Natural killer cell treated with Interleukin-12 subunit alpha and Interleukin-12 subunit beta and Interleukin-15 and Interleukin-18, amount 100 ng/mL, for 72 hours (primary cell): ENCODE data around the gene ENAH. TPM values are rescaled to one million over a fixed set of nuclear protein-coding genes. Genes with fewer than 3 reads are reported as not detected.
"Not testable (repeated sequence)": the region's sequence is repeated elsewhere in the genome, so short reads cannot be mapped to it uniquely, and the experiment has no call there.

Source experiments
- ATAC-seq, 2 donors: fragments of 150-1000 bp; cut with Tn5 transposase in 1 of 2; sonication (Bioruptor Pico), chemical (Tn5 transposase) in 1 of 2; 2 replicates each; pipeline ENCODE4 v1.10.0; 2021
- DNase-seq: peaks from one replicate; pipeline ENCODE4 v3.0.0; 2022; ENCODE audit warnings: low spot score
- H3K27ac Mint-ChIP-seq, 2 donors: 1 replicate in 1 of 2; 2 replicates in 1 of 2; pipeline ENCODE4 v1.8.0; 2022; ENCODE audit warnings: mixed read lengths in 2 of 2, mild to moderate bottlenecking in 1 of 2, moderate library complexity in 1 of 2
- H3K27me3 Mint-ChIP-seq, 2 donors: 1 replicate in 1 of 2; 2 replicates in 1 of 2; pipeline ENCODE4 v1.8.0; 2022; ENCODE audit warnings: mixed read lengths in 2 of 2
- H3K36me3 Mint-ChIP-seq: one replicate; pipeline ENCODE4 v1.8.0; 2022; ENCODE audit warnings: mixed read lengths
- H3K4me1 Mint-ChIP-seq, 2 donors: 1 replicate in 1 of 2; 2 replicates in 1 of 2; pipeline ENCODE4 v1.8.0; 2022; ENCODE audit warnings: low read depth in 2 of 2, mixed read lengths in 2 of 2, mild to moderate bottlenecking in 1 of 2
- H3K4me3 Mint-ChIP-seq: one replicate; pipeline ENCODE4 v1.8.0; 2022; ENCODE audit warnings: mixed read lengths
- H3K9me3 Mint-ChIP-seq: 2 replicates; pipeline ENCODE4 v1.8.0; 2022; ENCODE audit warnings: mixed read lengths
- total RNA-seq, 2 donors: library from RNA; stranded (reverse); gene quantifications; one replicate each; pipeline ENCODE4 v1.2.3, GENCODE V29; 2022

Gene ENAH
- total RNA-seq, 2 donors from 2014 or later: 0.52 TPM; not detected in 1

- Mint-ChIP-seq H3K4me1 (no peaks in the 10 kb centered on the region), H3K9me3 (no peaks in the 10 kb centered on the region), H3K36me3 (no peaks in the 10 kb centered on the region), H3K4me3 (no peak overlapping the region), H3K27ac (no peak overlapping the region), H3K27me3 (peaks cover 0 to 5% of the 10 kb centered on the region in 2 donors)
- ATAC-seq (no peak), DNase-seq (no peak)
Measured at GRCh38 chr1:225617956-225618355, 35.0 kb downstream of the ENAH start.

GRCh38 chr1:225617479-225617878 lies 35.4 kb downstream of the ENAH start:
- no peak overlapping the region for H3K27ac Mint-ChIP-seq
- no peaks in the 10 kb centered on the region for H3K9me3 Mint-ChIP-seq
- no peaks in the 10 kb centered on the region for H3K36me3 Mint-ChIP-seq

GRCh38 chr1:225615403-225615790 lies 37.5 kb downstream of the ENAH start:
- H3K36me3 Mint-ChIP-seq, DNase-seq, H3K4me3 Mint-ChIP-seq, H3K4me1 Mint-ChIP-seq, H3K27me3 Mint-ChIP-seq, H3K9me3 Mint-ChIP-seq, H3K27ac Mint-ChIP-seq, ATAC-seq: not testable (repeated sequence)

More at GRCh38 chr1:225617479-225617878, 35.4 kb downstream of the ENAH start:
- no peaks in the 10 kb centered on the region for H3K4me1 Mint-ChIP-seq
- peaks cover 0 to 5% of the 10 kb centered on the region in 2 donors for H3K27me3 Mint-ChIP-seq
- no peak overlapping the region for H3K4me3 Mint-ChIP-seq
- ATAC-seq (no peak), DNase-seq (no peak)

- H3K4me1 Mint-ChIP-seq: no peaks in the 10 kb centered on the region
- H3K27me3 Mint-ChIP-seq: no peaks in the 10 kb centered on the region
- H3K9me3 Mint-ChIP-seq: no peaks in the 10 kb centered on the region
- ATAC-seq (no peak), DNase-seq (no peak)
- no peak overlapping the region for H3K4me3 Mint-ChIP-seq
- H3K27ac Mint-ChIP-seq: no peak overlapping the region
- H3K36me3 Mint-ChIP-seq: no peaks in the 10 kb centered on the region
Measured at GRCh38 chr1:225613006-225613405, 39.9 kb downstream of the ENAH start.

GRCh38 chr1:225612287-225612686 lies 40.6 kb downstream of the ENAH start:
- Mint-ChIP-seq H3K9me3 (no peaks in the 10 kb centered on the region), H3K36me3 (no peaks in the 10 kb centered on the region), H3K27ac (no peak overlapping the region), H3K27me3 (no peaks in the 10 kb centered on the region), H3K4me3 (no peak overlapping the region), H3K4me1 (no peaks in the 10 kb centered on the region)
- ATAC-seq: no peak
- no peak for DNase-seq

- Mint-ChIP-seq H3K36me3 (no peaks in the 10 kb centered on the region), H3K27me3 (no peaks in the 10 kb centered on the region), H3K9me3 (no peaks in the 10 kb centered on the region), H3K4me3 (no peak overlapping the region), H3K27ac (no peak overlapping the region), H3K4me1 (no peaks in the 10 kb centered on the region)
- DNase-seq (no peak), ATAC-seq (no peak)
Measured at GRCh38 chr1:225611537-225612223, 41.2 kb downstream of the ENAH start.

GRCh38 chr1:225610539-225610938 lies 42.4 kb downstream of the ENAH start:
- no peak overlapping the region for H3K27ac Mint-ChIP-seq
- H3K36me3 Mint-ChIP-seq: no peaks in the 10 kb centered on the region
- H3K9me3 Mint-ChIP-seq: no peaks in the 10 kb centered on the region
- H3K4me1 Mint-ChIP-seq: no peaks in the 10 kb centered on the region
- H3K4me3 Mint-ChIP-seq: no peak overlapping the region
- H3K27me3 Mint-ChIP-seq: no peaks in the 10 kb centered on the region
- ATAC-seq: no peak
- DNase-seq: no peak

- no peak overlapping the region for H3K27ac Mint-ChIP-seq
- H3K4me1 Mint-ChIP-seq: no peaks in the 10 kb centered on the region
- ATAC-seq: no peak
- no peak overlapping the region for H3K4me3 Mint-ChIP-seq
- no peaks in the 10 kb centered on the region for H3K36me3 Mint-ChIP-seq
- no peak for DNase-seq
- no peaks in the 10 kb centered on the region for H3K9me3 Mint-ChIP-seq
- H3K27me3 Mint-ChIP-seq: no peaks in the 10 kb centered on the region
Measured at GRCh38 chr1:225608014-225608796, 44.7 kb downstream of the ENAH start.

GRCh38 chr1:225607355-225607754 lies 45.6 kb downstream of the ENAH start:
- H3K27ac Mint-ChIP-seq: no peak overlapping the region
- no peaks in the 10 kb centered on the region for H3K9me3 Mint-ChIP-seq
- no peak for ATAC-seq
- H3K36me3 Mint-ChIP-seq: no peaks in the 10 kb centered on the region
- no peak overlapping the region for H3K4me3 Mint-ChIP-seq
- no peaks in the 10 kb centered on the region for H3K27me3 Mint-ChIP-seq
- no peaks in the 10 kb centered on the region for H3K4me1 Mint-ChIP-seq
- DNase-seq: no peak

GRCh38 chr1:225603538-225604354 lies 49.2 kb downstream of the ENAH start:
- Mint-ChIP-seq H3K4me3 (no peak overlapping the region), H3K27me3 (peaks cover 6% of the 10 kb centered on the region in 2 donors), H3K9me3 (no peaks in the 10 kb centered on the region), H3K27ac (no peak overlapping the region), H3K4me1 (no peaks in the 10 kb centered on the region), H3K36me3 (no peaks in the 10 kb centered on the region)
- no peak for DNase-seq
- no peak for ATAC-seq

GRCh38 chr1:225602590-225603206 lies 50.2 kb downstream of the ENAH start:
- Mint-ChIP-seq H3K27me3 (peaks cover 6 to 7% of the 10 kb centered on the region in 2 donors), H3K27ac (no peak overlapping the region), H3K4me1 (no peaks in the 10 kb centered on the region), H3K9me3 (no peaks in the 10 kb centered on the region), H3K36me3 (no peaks in the 10 kb centered on the region), H3K4me3 (no peak overlapping the region)
- no peak for ATAC-seq
- DNase-seq: no peak

GRCh38 chr1:225601902-225602589 lies 50.9 kb downstream of the ENAH start:
- H3K27me3 Mint-ChIP-seq: peaks cover 6 to 7% of the 10 kb centered on the region in 2 donors
- no peak for DNase-seq
- H3K4me1 Mint-ChIP-seq: no peaks in the 10 kb centered on the region
- no peaks in the 10 kb centered on the region for H3K36me3 Mint-ChIP-seq
- H3K9me3 Mint-ChIP-seq: no peaks in the 10 kb centered on the region
- no peak overlapping the region for H3K27ac Mint-ChIP-seq
- no peak overlapping the region for H3K4me3 Mint-ChIP-seq
- ATAC-seq: no peak

GRCh38 chr1:225598847-225599246 lies 54.1 kb downstream of the ENAH start:
- ATAC-seq: no peak
- Mint-ChIP-seq H3K27ac (no peak overlapping the region), H3K36me3 (no peaks in the 10 kb centered on the region), H3K9me3 (no peaks in the 10 kb centered on the region), H3K4me3 (no peak overlapping the region), H3K4me1 (no peaks in the 10 kb centered on the region), H3K27me3 (peaks cover 13 to 23% of the 10 kb centered on the region in 2 donors)
- no peak for DNase-seq
